Esophagus (tissue), 2 donors: ENCODE measurements around the gene MUC5B. TPM values are rescaled to one million over a fixed set of nuclear protein-coding genes. Genes with fewer than 3 reads are reported as not detected.

Source experiments
- polyA plus RNA-seq, 2 donors: library from polyadenylated mRNA; stranded (reverse); fragments of 200-250 nt; gene quantifications; one replicate each; pipeline ENCODE4 v1.2.3, GENCODE V29; 2013
- donor health status: healthy with polysubstance abuse.
- donor health status: Bipolar disorder and iron deficiency.

The MUC5B gene
- polyA plus RNA-seq, 2 donors, result 0.18 to 0.56 TPM

Other genes starting within 250 kb of the MUC5B start
- under 1 TPM; 0.26 to 0.46 TPM for gene MUC6, start 186.3 kb upstream of the MUC5B start, polyA plus RNA-seq
- under 1 TPM in 1 of 2 donors, not detected in 1; 0.04 TPM for gene MUC2, start 148.2 kb upstream of the MUC5B start, polyA plus RNA-seq
- under 1 TPM; 0.01 to 0.08 TPM for gene MUC5AC, start 65.1 kb upstream of the MUC5B start, polyA plus RNA-seq
- 10 to 100 TPM; 44.4 to 68.0 TPM for gene TOLLIP, start 86.6 kb downstream of the MUC5B start, polyA plus RNA-seq
- 1 to 10 TPM in 1 of 2 donors, under 1 TPM in 1; 0.90 to 1.1 TPM for gene BRSK2, start 166.9 kb downstream of the MUC5B start, polyA plus RNA-seq